RWPE2 (cell line): ENCODE data around the gene C1orf198.

Source experiments
- ATAC-seq: fragments of 200-7000 bp; cut with Tn5 transposase; 3 replicates; pipeline ENCODE4 v1.9.1; 2021; ENCODE audit warnings: low read depth
- DNase-seq: peaks from one replicate; pipeline ENCODE4 v3.0.0-alpha.2; 2020; ENCODE audit warnings: low spot score
- H3K27ac ChIP-seq: fragments of 450-650 bp; 2 replicates; pipeline ENCODE4 v1.5.1; 2017; ENCODE audit warnings: mild to moderate bottlenecking; ENCODE audit not compliant: poor library complexity, severe bottlenecking
- H3K27me3 ChIP-seq: fragments of 250-450 bp; sonication (Bioruptor Pico); 2 replicates; pipeline ENCODE4 v1.5.1; 2021; ENCODE audit warnings: mild to moderate bottlenecking, moderate library complexity; ENCODE audit not compliant: insufficient read depth, poor library complexity, severe bottlenecking
- H3K36me3 ChIP-seq: fragments of 250-450 bp; sonication (Bioruptor Pico); 2 replicates; pipeline ENCODE4 v1.5.1; 2020; ENCODE audit warnings: low read depth, mild to moderate bottlenecking, moderate library complexity
- H3K4me1 ChIP-seq: fragments of 250-450 bp; sonication (Bioruptor Pico); 2 replicates; pipeline ENCODE4 v1.5.1; 2021; ENCODE audit warnings: mild to moderate bottlenecking, moderate library complexity; ENCODE audit not compliant: insufficient read depth, poor library complexity, severe bottlenecking
- H3K4me3 ChIP-seq: fragments of 250-450 bp; sonication (Bioruptor Pico); 2 replicates; pipeline ENCODE4 v1.5.1; 2021; ENCODE audit warnings: mild to moderate bottlenecking, moderate library complexity; ENCODE audit not compliant: severe bottlenecking
- H3K9me3 ChIP-seq: fragments of 250-450 bp; sonication (Bioruptor Pico); 2 replicates; pipeline ENCODE4 v1.5.1; 2021; ENCODE audit warnings: mild to moderate bottlenecking, moderate library complexity; ENCODE audit not compliant: severe bottlenecking
- CTCF ChIP-seq: fragments of 450-650 bp; IDR thresholded peaks from one replicate; pipeline ENCODE4 v1.5.1; 2017; ENCODE audit warnings: mild to moderate bottlenecking, moderate library complexity; ENCODE audit not compliant: poor library complexity, severe bottlenecking

The C1orf198 gene

DNA sequence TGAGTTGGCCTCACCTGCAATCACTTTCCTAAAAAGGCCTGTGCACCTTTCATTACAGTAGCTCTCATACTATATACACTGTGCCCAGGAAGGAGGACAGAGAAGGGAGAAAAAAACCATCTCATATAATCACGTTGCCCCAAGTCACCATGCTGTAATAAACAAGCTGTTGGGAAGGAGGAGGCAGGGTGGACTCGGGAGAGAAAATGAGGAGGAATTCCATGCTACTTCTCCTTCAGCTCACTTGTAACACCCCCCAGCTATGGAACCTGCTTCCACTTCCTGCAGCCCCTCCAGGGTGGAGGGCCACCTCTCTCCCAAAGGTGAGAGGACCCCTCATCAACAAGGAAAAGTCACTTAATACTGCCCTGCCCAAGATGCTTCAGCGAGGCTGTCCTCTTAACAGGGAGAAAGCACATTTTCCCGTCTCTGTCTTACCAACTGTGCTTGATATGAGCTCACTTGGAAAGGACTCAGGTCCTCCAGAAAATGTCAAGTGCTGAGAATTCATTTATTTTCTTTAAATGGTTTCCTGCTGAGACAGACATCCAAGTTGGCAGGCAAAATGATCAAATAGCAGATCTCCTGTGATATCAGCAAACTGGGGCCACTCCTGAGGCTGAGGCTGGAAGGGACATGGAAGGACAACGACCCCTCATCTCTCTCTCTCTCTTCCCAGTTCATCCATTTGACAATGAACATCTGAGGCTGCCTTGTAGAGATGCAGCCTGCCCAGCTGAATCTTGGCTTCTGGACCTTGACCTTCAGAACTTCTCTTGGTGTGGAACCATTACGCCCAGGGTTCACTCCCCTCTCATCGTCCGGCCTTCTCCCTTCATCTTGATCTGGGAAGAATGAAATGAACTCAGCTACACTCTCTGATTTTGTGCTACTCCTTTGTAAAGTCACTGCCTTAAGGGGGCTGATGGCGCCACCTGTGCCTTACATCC is 67.2 kb downstream of the C1orf198 start:
- TF ChIP-seq CTCF, result no peak
- no peak for DNase-seq
- Histone ChIP-seq H3K36me3 (no peaks in the 10 kb centered on the region), H3K4me3 (no peak overlapping the region), H3K27ac (no peak overlapping the region), H3K9me3 (no peaks in the 10 kb centered on the region), H3K27me3 (no peaks in the 10 kb centered on the region), H3K4me1 (no peaks in the 10 kb centered on the region)
- ATAC-seq, result no peak

GRCh38 chr1:230798491-230798890 is 69.8 kb downstream of the C1orf198 start:
- H3K4me3 ChIP-seq, result no peak overlapping the region
- no peak overlapping the region for H3K27ac ChIP-seq
- no peaks in the 10 kb centered on the region for H3K4me1 ChIP-seq
- ATAC-seq, result no peak
- H3K9me3 ChIP-seq, result no peaks in the 10 kb centered on the region
- no peaks in the 10 kb centered on the region for H3K27me3 ChIP-seq
- TF ChIP-seq CTCF, result no peak
- H3K36me3 ChIP-seq, result no peaks in the 10 kb centered on the region
- no peak for DNase-seq

DNA sequence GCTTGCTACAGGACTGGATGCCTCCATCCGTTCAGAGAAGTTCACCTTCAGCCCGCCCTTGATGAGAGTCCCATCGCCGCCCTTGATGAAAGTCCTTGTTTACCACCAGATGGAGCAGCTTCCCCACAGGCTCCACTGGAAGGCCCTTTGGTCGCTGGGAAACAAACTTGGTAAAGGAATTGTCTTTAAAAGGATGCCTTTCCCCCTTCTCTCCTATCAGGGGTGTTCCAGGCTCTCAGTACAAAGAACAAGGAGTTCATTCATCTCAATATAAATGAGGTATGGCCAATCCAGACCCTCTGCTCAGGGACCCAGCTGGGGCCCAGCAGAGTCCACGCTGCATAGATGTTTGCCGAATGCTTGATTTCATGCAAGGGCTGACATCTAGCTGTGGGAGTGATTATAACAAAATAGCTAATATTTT is 70.4 kb downstream of the C1orf198 start:
- ATAC-seq (peak; percentile 72), DNase-seq (no peak)
- H3K9me3 ChIP-seq, result no peaks in the 10 kb centered on the region
- no peaks in the 10 kb centered on the region for H3K36me3 ChIP-seq
- TF ChIP-seq CTCF, result peak; percentile 45
- no peak overlapping the region for H3K27ac ChIP-seq
- no peaks in the 10 kb centered on the region for H3K4me1 ChIP-seq
- H3K27me3 ChIP-seq, result no peaks in the 10 kb centered on the region
- H3K4me3 ChIP-seq, result no peak overlapping the region

DNA sequence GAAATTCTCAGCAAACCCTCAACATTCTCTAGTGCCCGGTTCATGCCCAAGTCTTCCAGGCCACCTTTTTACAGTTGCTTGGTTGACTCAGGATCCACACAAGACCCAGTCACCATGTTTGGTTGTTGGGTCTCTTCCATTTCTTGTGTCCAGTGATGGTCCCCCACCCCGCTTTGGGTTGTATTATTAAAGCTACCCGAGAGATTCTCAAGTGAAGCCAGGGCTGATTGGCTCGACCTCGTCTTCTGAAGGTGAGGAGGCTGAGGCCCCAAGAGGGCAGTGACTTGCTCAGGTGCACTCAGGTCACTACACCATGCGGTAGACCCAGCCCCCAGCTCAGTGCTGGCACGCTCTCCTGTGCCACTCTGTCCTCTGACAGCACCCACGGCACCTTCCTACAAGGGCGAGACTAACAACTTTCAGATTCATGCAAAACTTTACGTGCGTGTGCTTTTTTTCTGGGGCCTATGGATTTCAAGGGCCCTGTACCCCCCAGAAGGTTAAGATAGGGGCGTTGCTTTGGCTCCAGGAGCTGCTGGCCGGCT is 70.9 kb downstream of the C1orf198 start:
- H3K9me3 ChIP-seq, result no peaks in the 10 kb centered on the region
- no peak for DNase-seq
- TF ChIP-seq CTCF, result no peak
- no peak overlapping the region for H3K4me3 ChIP-seq
- no peaks in the 10 kb centered on the region for H3K36me3 ChIP-seq
- H3K4me1 ChIP-seq, result no peaks in the 10 kb centered on the region
- no peaks in the 10 kb centered on the region for H3K27me3 ChIP-seq
- no peak overlapping the region for H3K27ac ChIP-seq
- ATAC-seq, result no peak

- no peak for TF ChIP-seq CTCF
- Histone ChIP-seq H3K9me3 (no peaks in the 10 kb centered on the region), H3K27ac (no peak overlapping the region), H3K36me3 (no peaks in the 10 kb centered on the region), H3K4me3 (no peak overlapping the region), H3K27me3 (no peaks in the 10 kb centered on the region), H3K4me1 (no peaks in the 10 kb centered on the region)
- no peak for ATAC-seq
- no peak for DNase-seq
These were observed 71.7 kb downstream of the C1orf198 start for GRCh38 chr1:230796626-230797025.
